ENCODE results near the gene VASN.

DNA sequence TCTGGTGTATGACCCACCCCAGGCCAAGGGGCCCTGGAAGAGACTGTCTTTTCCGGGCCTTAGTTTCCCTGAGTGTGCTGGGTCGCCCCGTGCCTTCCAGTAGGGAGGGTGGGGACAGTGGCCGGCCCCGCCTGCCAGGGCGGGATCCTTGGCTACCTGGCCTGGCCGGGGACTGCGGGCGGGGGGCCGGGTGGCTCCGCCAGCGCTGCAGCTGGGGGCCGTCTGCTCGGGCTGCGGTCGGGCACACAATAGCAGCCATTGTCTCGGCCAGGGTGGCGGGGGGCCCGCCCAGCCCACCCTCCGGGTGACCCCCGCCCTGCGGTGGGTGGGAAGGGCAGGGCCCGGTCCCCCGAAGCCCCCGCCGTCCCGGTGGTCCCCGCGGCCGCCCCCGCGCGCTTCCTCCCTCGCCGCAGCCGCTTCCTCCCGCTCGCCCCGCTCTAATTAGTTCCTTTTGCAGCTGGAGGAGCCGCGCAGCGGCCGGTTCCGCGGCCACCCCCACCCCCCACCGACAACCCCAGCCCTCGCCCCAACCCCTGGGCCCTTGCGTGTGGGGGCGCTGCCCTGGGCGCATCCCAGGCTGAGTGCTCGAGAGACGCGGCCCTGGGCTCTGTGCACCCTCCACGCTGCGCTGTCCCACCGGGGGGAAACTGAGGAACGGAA is 44.1 kb upstream of the VASN start:
- TF ChIP-seq ZNF24 (IDR thresholded peaks at IDR 0.05) = no peak
- TF ChIP-seq BHLHE40 (IDR thresholded peaks at IDR 0.05; ENCODE audit: borderline replicate concordance in 1 of 2, low read depth in 2 of 2, low read length in 1 of 2) = no peak
- no peak; a peak in 1 of 6 replicates for TF ChIP-seq CTCF (IDR thresholded peaks at IDR 0.05 in 2 of 3, conservative IDR thresholded peaks at IDR 0.05 in 1 of 3; ENCODE audit: control insufficient read depth in 2 of 3, extremely low read depth in 1 of 3, insufficient read depth in 1 of 3, low read depth in 3 of 3, low read length in 3 of 3)

Measured in GM12878 (cell line).